ENCODE data around the gene XPO1. TPM values are rescaled to one million over a fixed set of nuclear protein-coding genes. Genes with fewer than 3 reads are reported as not detected.
"Not testable (repeated sequence)": the region's sequence is repeated elsewhere in the genome, so short reads cannot be mapped to it uniquely, and the experiment has no call there.

XPO1 gene
- total RNA-seq, 2 experiments from 2014 or later: 198 to 203 TPM

- H3K9me3 Mint-ChIP-seq (ENCODE audit: low read depth): no peaks in the 10 kb centered on the region
- CTCF ChIA-PET: no interaction called here
- H3K4me3 Mint-ChIP-seq: no peak overlapping the region
- H3K4me1 Mint-ChIP-seq: peaks cover 8% of the 10 kb centered on the region
- H3K27ac Mint-ChIP-seq: no peak overlapping the region
- peaks cover 50% of the 10 kb centered on the region for H3K36me3 Mint-ChIP-seq
- H3K27me3 Mint-ChIP-seq: no peaks in the 10 kb centered on the region
- DNase-seq (no peak), ATAC-seq (no peak)
These were observed 27.2 kb downstream of the XPO1 start for GRCh38 chr2:61510674-61511671.

GRCh38 chr2:61504949-61505348, 33.2 kb downstream of the XPO1 start:
- Mint-ChIP-seq H3K9me3 (ENCODE audit: low read depth) (no peaks in the 10 kb centered on the region), H3K27ac (no peak overlapping the region), H3K36me3 (peaks cover 34% of the 10 kb centered on the region), H3K4me3 (no peak overlapping the region), H3K4me1 (peaks cover 2% of the 10 kb centered on the region), H3K27me3 (no peaks in the 10 kb centered on the region)
- ATAC-seq (no peak), DNase-seq (no peak)
- CTCF ChIA-PET: no interaction called here

GRCh38 chr2:61499060-61499459, 39.1 kb downstream of the XPO1 start:
- Mint-ChIP-seq H3K27ac (no peak overlapping the region), H3K4me1 (peaks cover 14% of the 10 kb centered on the region), H3K36me3 (peaks cover 54% of the 10 kb centered on the region), H3K4me3 (no peak overlapping the region), H3K9me3 (ENCODE audit: low read depth) (no peaks in the 10 kb centered on the region), H3K27me3 (no peaks in the 10 kb centered on the region)
- CTCF ChIA-PET: no interaction called here
- ATAC-seq (no peak), DNase-seq (no peak)

- Mint-ChIP-seq H3K27me3 (no peaks in the 10 kb centered on the region), H3K36me3 (peaks cover 64% of the 10 kb centered on the region), H3K4me1 (peaks cover 23% of the 10 kb centered on the region), H3K9me3 (ENCODE audit: low read depth) (no peaks in the 10 kb centered on the region), H3K4me3 (no peak overlapping the region), H3K27ac (peak overlapping the region; percentile 44)
- CTCF ChIA-PET: interaction anchor here (0.6 kb wide), 1 partner anchor 344 kb away, joined by 3 read pairs; no protein-coding TSS in a partner anchor
- no peak for DNase-seq
- peak; percentile 51 for ATAC-seq
These were observed 44.6 kb downstream of the XPO1 start for GRCh38 chr2:61493523-61493942.

GRCh38 chr2:61492476-61492875, 45.7 kb downstream of the XPO1 start:
- CTCF ChIA-PET: no interaction called here
- Mint-ChIP-seq H3K27ac (no peak overlapping the region), H3K4me1 (peaks cover 23% of the 10 kb centered on the region), H3K36me3 (peaks cover 66% of the 10 kb centered on the region), H3K4me3 (no peak overlapping the region), H3K9me3 (ENCODE audit: low read depth) (no peaks in the 10 kb centered on the region), H3K27me3 (no peaks in the 10 kb centered on the region)
- DNase-seq (no peak), ATAC-seq (no peak)

- no peak for DNase-seq
- CTCF ChIA-PET: no interaction called here
- Mint-ChIP-seq H3K9me3 (ENCODE audit: low read depth) (no peaks in the 10 kb centered on the region), H3K27me3 (no peaks in the 10 kb centered on the region), H3K27ac (no peak overlapping the region), H3K4me1 (no peaks in the 10 kb centered on the region), H3K36me3 (peaks cover 60% of the 10 kb centered on the region), H3K4me3 (no peak overlapping the region)
- no peak for ATAC-seq
These were observed 52.9 kb downstream of the XPO1 start for GRCh38 chr2:61485281-61485680.

- Mint-ChIP-seq H3K4me3 (no peak overlapping the region), H3K9me3 (ENCODE audit: low read depth) (no peaks in the 10 kb centered on the region), H3K36me3 (peaks cover 38% of the 10 kb centered on the region), H3K4me1 (no peaks in the 10 kb centered on the region), H3K27me3 (no peaks in the 10 kb centered on the region), H3K27ac (no peak overlapping the region)
- CTCF ChIA-PET: no interaction called here
- ATAC-seq (no peak), DNase-seq (no peak)
These were observed 60.1 kb downstream of the XPO1 start for GRCh38 chr2:61478086-61478485.

GRCh38 chr2:61476929-61477589, 61.1 kb downstream of the XPO1 start:
- H3K4me3 Mint-ChIP-seq; DNase-seq; H3K27ac Mint-ChIP-seq; ATAC-seq; H3K27me3 Mint-ChIP-seq; H3K9me3 Mint-ChIP-seq (ENCODE audit: low read depth); H3K4me1 Mint-ChIP-seq: not testable (repeated sequence)
- peaks cover 32% of the 10 kb centered on the region for H3K36me3 Mint-ChIP-seq
- CTCF ChIA-PET: interaction anchor here (1.1 kb wide), 1 partner anchor 51 kb away, joined by 3 read pairs; no protein-coding TSS in a partner anchor

GRCh38 chr2:61471905-61472805, 66.0 kb downstream of the XPO1 start:
- Mint-ChIP-seq H3K36me3 (peaks cover 15% of the 10 kb centered on the region), H3K9me3 (ENCODE audit: low read depth) (no peaks in the 10 kb centered on the region), H3K27ac (peak overlapping the region; percentile 90), H3K4me3 (peak overlapping the region; percentile 84), H3K4me1 (peaks cover 30% of the 10 kb centered on the region), H3K27me3 (no peaks in the 10 kb centered on the region)
- DNase-seq (peak; percentile 50), ATAC-seq (no peak)
- CTCF ChIA-PET: interaction anchor here (1.0 to 1.3 kb wide), 2 partner anchors 46 kb away, joined by 3 read pairs; no protein-coding TSS in a partner anchor

- no peaks in the 10 kb centered on the region for H3K27me3 Mint-ChIP-seq
- CTCF ChIA-PET: interaction anchor here (1.0 kb wide), 1 partner anchor 45 kb away, joined by 3 read pairs; no protein-coding TSS in a partner anchor
- ATAC-seq: peak; percentile 92
- peak within 1 kb of the TSS; percentile 88 for H3K4me3 Mint-ChIP-seq
- peaks cover 31% of the 10 kb centered on the region for H3K4me1 Mint-ChIP-seq
- H3K36me3 Mint-ChIP-seq: peaks cover 11% of the 10 kb centered on the region
- peak within 1 kb of the TSS; percentile 92 for H3K27ac Mint-ChIP-seq
- peak; percentile 96 for DNase-seq
- no peaks in the 10 kb centered on the region for H3K9me3 Mint-ChIP-seq (ENCODE audit: low read depth)
These were observed 66.9 kb downstream of the XPO1 start, which contains the start of gene USP34 for GRCh38 chr2:61470965-61471904. USP34 (minus strand) TSS chr2:61471087; CDS start chr2:61470692, 395 bp downstream.

GRCh38 chr2:61470122-61470951, 67.8 kb downstream of the XPO1 start:
- Mint-ChIP-seq H3K9me3 (ENCODE audit: low read depth) (no peaks in the 10 kb centered on the region), H3K36me3 (peaks cover 11% of the 10 kb centered on the region), H3K27ac (peak overlapping the region; percentile 92), H3K4me1 (peaks cover 32% of the 10 kb centered on the region), H3K4me3 (peak overlapping the region; percentile 88), H3K27me3 (no peaks in the 10 kb centered on the region)
- peak; percentile 90 for DNase-seq
- CTCF ChIA-PET: interaction anchor here (0.7 kb wide), 1 partner anchor 10 kb away, joined by 3 read pairs; no protein-coding TSS in a partner anchor
- ATAC-seq: peak; percentile 43

Measured in activated CD8-positive, alpha-beta memory T cell treated with anti-CD3 and anti-CD28 coated beads, Interleukin-2, amount 10 ng/mL, durations not matched to agents 7 days and 5 days (primary cell).